Brain microvascular endothelial cell (primary cell): ENCODE data around the gene TMC3.

Source experiments
- DNase-seq: peaks from one replicate; pipeline ENCODE4 v3.0.0-alpha.2; 2020
- H3K27ac ChIP-seq: fragments of 250-450 bp; sonication (Bioruptor Pico); 2 replicates; pipeline ENCODE4 v1.5.1; 2020; ENCODE audit warnings: mild to moderate bottlenecking, moderate library complexity
- H3K27me3 ChIP-seq: fragments of 250-450 bp; sonication (Bioruptor Pico); replicated peaks from 2 replicates; pipeline ENCODE4 v1.5.1; 2020; ENCODE audit warnings: mild to moderate bottlenecking
- H3K36me3 ChIP-seq: fragments of 250-450 bp; sonication (Bioruptor Pico); replicated peaks from 2 replicates; pipeline ENCODE4 v1.5.1; 2020; ENCODE audit warnings: mild to moderate bottlenecking
- H3K4me3 ChIP-seq: 2 replicates; pipeline ENCODE4 v1.5.1; 2011; ENCODE audit warnings: low read depth, mild to moderate bottlenecking, control low read depth, low read length, moderate library complexity
- CTCF ChIP-seq: IDR thresholded peaks from 2 replicates; pipeline ENCODE4 v1.5.1; 2011; ENCODE audit warnings: low read depth, mild to moderate bottlenecking, moderate library complexity, low read length, control low read depth, inconsistent platforms; ENCODE audit errors: missing control alignments
- in situ Hi-C: cut with HindIII; loops from 2 replicates; pipeline ENCODE4 v1.10.0; 2017; ENCODE audit warnings: low sequenced_read_pairs, low pct_ligation_motif_present

The TMC3 gene

GRCh38 chr15:81380668-81381067, 6.7 kb upstream of the TMC3 start:
- in situ Hi-C loops, result no loop called here
- H3K36me3 ChIP-seq, result no peaks in the 10 kb centered on the region
- H3K27ac ChIP-seq, result no peak overlapping the region
- H3K27me3 ChIP-seq, result no peaks in the 10 kb centered on the region
- no peak for TF ChIP-seq CTCF
- H3K4me3 ChIP-seq, result no peak overlapping the region
- DNase-seq, result no peak

- no peaks in the 10 kb centered on the region for H3K36me3 ChIP-seq
- no peak overlapping the region for H3K4me3 ChIP-seq
- no peaks in the 10 kb centered on the region for H3K27me3 ChIP-seq
- no peak for DNase-seq
- H3K27ac ChIP-seq, result no peak overlapping the region
- no peak for TF ChIP-seq CTCF
- in situ Hi-C loops, result no loop called here
Measured at GRCh38 chr15:81380203-81380602, 6.2 kb upstream of the TMC3 start.

- Histone ChIP-seq H3K4me3 (no peak overlapping the region), H3K27me3 (no peaks in the 10 kb centered on the region), H3K36me3 (no peaks in the 10 kb centered on the region), H3K27ac (no peak overlapping the region)
- in situ Hi-C loops, result no loop called here
- TF ChIP-seq CTCF, result no peak
- DNase-seq, result no peak
Measured at GRCh38 chr15:81379269-81379668, 5.3 kb upstream of the TMC3 start.

- Histone ChIP-seq H3K4me3 (no peak overlapping the region), H3K27ac (no peak overlapping the region), H3K36me3 (no peaks in the 10 kb centered on the region), H3K27me3 (peaks cover 4% of the 10 kb centered on the region)
- no peak for TF ChIP-seq CTCF
- in situ Hi-C loops, result no loop called here
- no peak for DNase-seq
Measured at GRCh38 chr15:81378443-81378842, 4.4 kb upstream of the TMC3 start.

- Histone ChIP-seq H3K4me3 (no peak overlapping the region), H3K36me3 (no peaks in the 10 kb centered on the region), H3K27me3 (peaks cover 4% of the 10 kb centered on the region), H3K27ac (no peak overlapping the region)
- in situ Hi-C loops, result no loop called here
- TF ChIP-seq CTCF, result no peak
- no peak for DNase-seq
Measured at GRCh38 chr15:81377871-81378270, 3.9 kb upstream of the TMC3 start.

GRCh38 chr15:81376231-81376630, 2.2 kb upstream of the TMC3 start:
- TF ChIP-seq CTCF, result no peak
- H3K27me3 ChIP-seq, result peaks cover 4% of the 10 kb centered on the region
- in situ Hi-C loops, result no loop called here
- H3K27ac ChIP-seq, result no peak overlapping the region
- no peak for DNase-seq
- no peak overlapping the region for H3K4me3 ChIP-seq
- no peaks in the 10 kb centered on the region for H3K36me3 ChIP-seq
